Neuron (in vitro differentiated cells): Measurements from ENCODE around the gene GRB7.
"Not testable (repeated sequence)": the region's sequence is repeated elsewhere in the genome, so short reads cannot be mapped to it uniquely, and the experiment has no call there.

Experiments used
- H2AFZ ChIP-seq: one replicate; pipeline ENCODE4 v1.6.1; 2013; ENCODE audit warnings: low read depth, mild to moderate bottlenecking, inconsistent platforms, low read length, moderate library complexity
- H3K27me3 ChIP-seq: one replicate; pipeline ENCODE4 v1.6.1; 2013; ENCODE audit warnings: low read length; ENCODE audit not compliant: insufficient read depth
- H3K36me3 ChIP-seq: one replicate; pipeline ENCODE4 v1.6.1; 2013; ENCODE audit warnings: low read length; ENCODE audit not compliant: insufficient read depth
- H3K4me1 ChIP-seq: one replicate; pipeline ENCODE4 v1.6.1; 2013; ENCODE audit warnings: low read length; ENCODE audit not compliant: insufficient read depth
- H3K4me3 ChIP-seq: 2 replicates; pipeline ENCODE4 v1.5.1; 2013; ENCODE audit warnings: mild to moderate bottlenecking, low read length, moderate library complexity
- H3K9me3 ChIP-seq: one replicate; pipeline ENCODE4 v1.6.1; 2013; ENCODE audit warnings: low read length

GRB7 gene

DNA sequence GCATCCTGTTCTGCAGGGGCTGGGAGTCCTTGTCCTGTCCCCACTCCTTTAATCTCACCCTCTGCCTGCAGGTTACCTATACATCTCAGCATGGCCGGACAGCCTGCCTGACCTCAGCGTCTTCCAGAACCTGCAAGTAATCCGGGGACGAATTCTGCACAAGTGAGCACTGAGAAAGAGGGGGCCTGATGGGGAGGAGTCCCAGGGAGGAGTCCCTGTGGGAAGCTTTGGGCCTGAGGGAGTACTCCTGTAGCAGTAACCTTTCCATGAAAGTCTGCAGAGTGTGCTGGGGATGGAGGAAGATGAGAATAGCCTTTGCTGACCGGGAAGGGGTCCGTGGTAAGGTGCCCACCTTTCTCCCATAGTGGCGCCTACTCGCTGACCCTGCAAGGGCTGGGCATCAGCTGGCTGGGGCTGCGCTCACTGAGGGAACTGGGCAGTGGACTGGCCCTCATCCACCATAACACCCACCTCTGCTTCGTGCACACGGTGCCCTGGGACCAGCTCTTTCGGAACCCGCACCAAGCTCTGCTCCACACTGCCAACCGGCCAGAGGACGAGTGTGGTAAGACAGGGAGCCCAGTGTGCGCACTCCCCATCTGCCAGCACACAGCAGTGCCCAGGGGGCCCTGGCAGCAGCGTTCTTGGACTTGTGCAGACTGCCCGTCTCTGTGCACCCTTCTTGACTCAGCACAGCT, 22.2 kb upstream of the GRB7 start:
- Histone ChIP-seq H3K4me1 (no peaks in the 10 kb centered on the region), H3K4me3 (no peak overlapping the region), H3K36me3 (peaks cover 72% of the 10 kb centered on the region), H3K27me3 (no peaks in the 10 kb centered on the region), H2AFZ (no peak overlapping the region), H3K9me3 (no peaks in the 10 kb centered on the region)

DNA sequence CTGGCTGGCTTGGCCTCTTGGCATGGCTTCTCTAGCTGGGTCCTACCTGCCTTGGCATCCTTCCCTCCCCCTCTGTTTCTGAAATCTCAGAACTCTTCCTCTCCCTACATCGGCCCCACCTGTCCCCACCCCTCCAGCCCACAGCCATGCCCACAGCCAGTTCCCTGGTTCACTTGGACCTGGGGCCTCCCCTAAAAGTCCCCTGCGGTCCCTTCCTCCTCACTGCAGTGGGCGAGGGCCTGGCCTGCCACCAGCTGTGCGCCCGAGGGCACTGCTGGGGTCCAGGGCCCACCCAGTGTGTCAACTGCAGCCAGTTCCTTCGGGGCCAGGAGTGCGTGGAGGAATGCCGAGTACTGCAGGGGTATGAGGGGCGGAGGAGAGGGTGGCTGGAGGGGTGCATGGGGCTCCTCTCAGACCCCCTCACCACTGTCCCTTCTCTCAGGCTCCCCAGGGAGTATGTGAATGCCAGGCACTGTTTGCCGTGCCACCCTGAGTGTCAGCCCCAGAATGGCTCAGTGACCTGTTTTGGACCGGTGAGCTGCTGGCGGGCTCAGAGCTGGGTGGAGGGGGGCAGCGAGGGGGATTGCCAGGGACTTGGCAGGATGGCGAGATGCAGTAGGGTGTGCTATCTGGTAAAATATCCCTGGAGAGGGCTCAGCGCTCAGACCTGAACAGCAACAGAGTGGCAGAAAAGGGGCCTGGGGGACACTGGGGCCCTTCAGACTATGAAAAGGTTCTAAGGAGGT, 21.5 kb upstream of the GRB7 start:
- H3K9me3 ChIP-seq: no peaks in the 10 kb centered on the region
- no peak overlapping the region for H3K4me3 ChIP-seq
- H3K27me3 ChIP-seq: no peaks in the 10 kb centered on the region
- no peaks in the 10 kb centered on the region for H3K4me1 ChIP-seq
- H2AFZ ChIP-seq: no peak overlapping the region
- H3K36me3 ChIP-seq: peaks cover 71% of the 10 kb centered on the region

DNA sequence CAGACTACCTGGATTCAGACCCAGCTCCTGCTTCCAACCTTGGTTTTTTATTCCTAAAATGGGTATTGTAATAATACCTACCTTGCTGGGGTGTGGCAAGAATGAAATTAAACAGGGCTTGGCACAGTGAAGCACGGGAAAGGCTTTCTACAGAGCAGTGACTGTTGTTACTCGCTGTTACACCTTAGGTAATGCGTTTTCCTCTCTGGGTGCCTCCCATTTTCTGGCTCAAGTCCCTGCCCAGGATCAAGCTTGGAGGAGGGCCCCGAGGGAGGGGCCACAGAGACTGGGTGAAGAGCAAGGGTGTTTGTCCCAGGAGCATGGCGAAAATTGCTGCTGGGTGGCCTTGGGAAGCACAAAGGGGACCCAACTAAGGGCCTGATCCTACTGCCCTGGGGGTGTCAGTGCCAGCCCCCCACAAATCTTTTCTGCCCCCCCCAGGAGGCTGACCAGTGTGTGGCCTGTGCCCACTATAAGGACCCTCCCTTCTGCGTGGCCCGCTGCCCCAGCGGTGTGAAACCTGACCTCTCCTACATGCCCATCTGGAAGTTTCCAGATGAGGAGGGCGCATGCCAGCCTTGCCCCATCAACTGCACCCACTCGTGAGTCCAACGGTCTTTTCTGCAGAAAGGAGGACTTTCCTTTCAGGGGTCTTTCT, 20.7 kb upstream of the GRB7 start:
- Histone ChIP-seq H3K4me1 (no peaks in the 10 kb centered on the region), H3K36me3 (peaks cover 64% of the 10 kb centered on the region), H3K9me3 (no peaks in the 10 kb centered on the region), H2AFZ (no peak overlapping the region), H3K27me3 (no peaks in the 10 kb centered on the region), H3K4me3 (no peak overlapping the region)

DNA sequence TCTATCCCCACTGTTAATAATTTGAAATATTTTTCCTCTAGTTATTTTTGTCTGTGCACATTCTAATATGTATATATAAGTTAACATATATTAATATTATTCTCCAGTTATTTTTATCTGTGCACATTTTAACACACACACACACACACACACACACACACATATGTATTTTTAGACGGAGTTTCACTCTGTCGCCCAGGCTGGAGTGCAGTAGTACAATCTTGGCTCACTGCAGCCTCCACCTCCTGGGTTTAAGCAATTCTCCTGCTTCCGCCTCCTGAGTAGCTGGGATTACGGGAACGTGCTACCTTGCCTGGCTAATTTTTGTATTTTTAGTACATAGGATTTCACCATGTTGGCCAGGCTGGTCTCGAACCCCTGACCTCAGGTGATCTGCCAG, 20.1 kb upstream of the GRB7 start:
- Histone ChIP-seq H2AFZ (no peak overlapping the region), H3K9me3 (no peaks in the 10 kb centered on the region), H3K36me3 (peaks cover 62% of the 10 kb centered on the region), H3K4me3 (no peak overlapping the region), H3K27me3 (no peaks in the 10 kb centered on the region), H3K4me1 (no peaks in the 10 kb centered on the region)

DNA sequence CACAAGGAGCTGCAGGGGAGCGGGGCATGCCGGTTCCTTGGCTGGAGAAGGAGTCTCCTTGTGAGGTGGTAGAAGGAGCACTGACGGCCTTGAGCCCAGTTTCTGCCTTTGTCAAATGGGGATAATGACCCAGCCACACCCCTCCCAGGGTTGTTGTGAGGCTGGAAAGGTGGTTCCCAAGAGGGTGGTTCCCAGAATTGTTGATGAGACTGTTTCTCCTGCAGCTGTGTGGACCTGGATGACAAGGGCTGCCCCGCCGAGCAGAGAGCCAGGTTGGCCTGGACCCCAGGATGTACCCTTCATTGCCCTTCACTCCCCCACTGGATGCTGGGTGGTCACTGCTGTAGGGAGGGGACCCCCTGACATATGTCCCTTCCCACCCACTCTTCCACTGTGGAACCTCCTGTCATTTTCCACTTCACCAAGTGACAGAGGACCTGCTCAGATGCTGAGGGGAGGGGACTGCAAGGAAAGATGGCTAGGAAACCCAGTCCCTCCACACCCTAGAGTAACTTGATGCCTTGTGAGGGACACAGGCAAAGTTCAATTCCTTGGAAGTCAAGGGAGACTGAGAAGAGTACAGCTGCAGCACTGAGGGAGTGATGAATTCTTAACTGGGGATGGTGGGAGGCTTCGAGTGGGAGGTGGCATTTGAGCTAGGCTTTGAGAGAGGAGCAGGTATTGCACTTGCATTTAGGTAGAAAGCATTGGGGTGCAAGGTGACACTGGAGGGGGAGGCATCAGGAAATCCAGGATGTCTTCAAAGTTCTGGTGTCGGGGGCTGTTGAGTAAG, 18.0 kb upstream of the GRB7 start:
- H3K4me3 ChIP-seq: no peak overlapping the region
- H3K4me1 ChIP-seq: no peaks in the 10 kb centered on the region
- H3K36me3 ChIP-seq: peaks cover 71% of the 10 kb centered on the region
- no peaks in the 10 kb centered on the region for H3K27me3 ChIP-seq
- no peak overlapping the region for H2AFZ ChIP-seq
- H3K9me3 ChIP-seq: no peaks in the 10 kb centered on the region

DNA sequence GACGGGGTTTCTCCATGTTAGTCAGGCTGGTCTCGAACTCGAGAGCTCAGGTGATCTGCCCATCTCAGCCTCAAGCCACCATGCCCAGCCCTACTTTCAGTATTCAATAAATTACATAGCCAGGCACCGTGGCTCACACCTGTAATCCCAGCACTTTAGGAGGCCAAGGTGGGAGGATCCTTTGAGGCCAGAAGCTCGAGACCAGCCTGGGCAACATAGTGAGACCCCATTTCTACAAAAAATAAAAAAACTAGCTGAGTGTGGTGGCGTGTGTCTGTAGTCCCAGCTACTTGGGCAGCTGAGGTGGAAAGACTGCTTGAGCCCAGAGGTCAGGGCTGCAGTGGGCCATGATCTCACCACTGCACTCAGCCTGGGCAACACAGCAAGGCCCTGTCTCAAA, 15.6 kb upstream of the GRB7 start:
- no peak overlapping the region for H3K4me3 ChIP-seq
- H3K4me1 ChIP-seq: no peaks in the 10 kb centered on the region
- no peaks in the 10 kb centered on the region for H3K9me3 ChIP-seq
- no peak overlapping the region for H2AFZ ChIP-seq
- peaks cover 71% of the 10 kb centered on the region for H3K36me3 ChIP-seq
- no peaks in the 10 kb centered on the region for H3K27me3 ChIP-seq

DNA sequence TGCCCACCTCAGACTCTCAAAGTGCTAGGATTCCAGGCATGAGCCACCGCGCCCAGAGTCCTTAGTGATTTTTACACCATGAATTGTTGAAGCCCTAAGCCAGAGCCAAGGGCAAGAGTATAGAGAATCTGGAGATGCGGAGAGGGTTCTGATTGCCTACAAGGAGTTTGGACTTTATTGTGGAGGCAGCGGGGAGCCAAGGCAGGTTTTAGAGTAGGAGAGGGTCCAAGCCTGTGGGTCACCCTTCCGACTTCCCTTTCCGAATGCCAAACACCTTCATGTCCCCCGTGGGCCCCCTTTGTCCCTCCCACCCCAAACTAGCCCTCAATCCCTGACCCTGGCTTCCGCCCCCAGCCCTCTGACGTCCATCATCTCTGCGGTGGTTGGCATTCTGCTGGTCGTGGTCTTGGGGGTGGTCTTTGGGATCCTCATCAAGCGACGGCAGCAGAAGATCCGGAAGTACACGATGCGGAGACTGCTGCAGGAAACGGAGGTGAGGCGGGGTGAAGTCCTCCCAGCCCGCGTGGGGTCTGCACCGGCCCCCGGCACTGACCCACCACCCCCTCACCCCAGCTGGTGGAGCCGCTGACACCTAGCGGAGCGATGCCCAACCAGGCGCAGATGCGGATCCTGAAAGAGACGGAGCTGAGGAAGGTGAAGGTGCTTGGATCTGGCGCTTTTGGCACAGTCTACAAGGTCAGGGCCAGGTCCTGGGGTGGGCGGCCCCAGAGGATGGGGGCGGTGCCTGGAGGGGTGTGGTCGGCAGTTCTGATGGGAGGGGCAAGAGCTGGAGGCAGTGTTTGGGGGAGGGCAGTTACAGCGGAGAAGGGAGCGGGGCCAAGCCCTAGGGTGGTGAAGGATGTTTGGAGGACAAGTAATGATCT, 14.5 kb upstream of the GRB7 start:
- no peaks in the 10 kb centered on the region for H3K9me3 ChIP-seq
- no peaks in the 10 kb centered on the region for H3K27me3 ChIP-seq
- no peak overlapping the region for H3K4me3 ChIP-seq
- H2AFZ ChIP-seq: no peak overlapping the region
- H3K4me1 ChIP-seq: no peaks in the 10 kb centered on the region
- H3K36me3 ChIP-seq: peaks cover 74% of the 10 kb centered on the region

DNA sequence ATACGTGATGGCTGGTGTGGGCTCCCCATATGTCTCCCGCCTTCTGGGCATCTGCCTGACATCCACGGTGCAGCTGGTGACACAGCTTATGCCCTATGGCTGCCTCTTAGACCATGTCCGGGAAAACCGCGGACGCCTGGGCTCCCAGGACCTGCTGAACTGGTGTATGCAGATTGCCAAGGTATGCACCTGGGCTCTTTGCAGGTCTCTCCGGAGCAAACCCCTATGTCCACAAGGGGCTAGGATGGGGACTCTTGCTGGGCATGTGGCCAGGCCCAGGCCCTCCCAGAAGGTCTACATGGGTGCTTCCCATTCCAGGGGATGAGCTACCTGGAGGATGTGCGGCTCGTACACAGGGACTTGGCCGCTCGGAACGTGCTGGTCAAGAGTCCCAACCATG, 13.0 kb upstream of the GRB7 start:
- Histone ChIP-seq H3K36me3 (peaks cover 65% of the 10 kb centered on the region), H3K4me1 (peaks cover 1% of the 10 kb centered on the region), H2AFZ (no peak overlapping the region), H3K27me3 (no peaks in the 10 kb centered on the region), H3K4me3 (no peak overlapping the region), H3K9me3 (no peaks in the 10 kb centered on the region)

DNA sequence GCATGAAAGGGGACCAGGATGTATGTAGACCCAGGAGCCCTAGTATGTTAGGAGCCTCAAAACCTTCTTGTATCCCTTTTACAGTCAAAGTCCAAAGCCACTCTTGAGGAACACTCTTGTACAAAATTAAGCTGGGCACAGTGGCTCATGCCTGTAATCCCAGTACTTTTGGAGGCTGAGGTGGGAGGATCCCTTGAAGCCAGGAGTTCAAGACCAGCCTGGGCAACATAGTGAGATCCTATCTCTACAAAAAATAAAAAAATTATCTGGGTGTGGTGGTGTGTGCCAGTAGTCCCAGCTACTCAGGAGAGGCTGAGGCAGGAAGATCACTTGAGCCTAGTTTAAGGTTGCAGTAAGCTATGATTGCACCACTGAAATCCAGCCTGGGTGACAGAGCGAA, 11.8 kb upstream of the GRB7 start:
- not testable (repeated sequence) for H3K9me3 ChIP-seq, H2AFZ ChIP-seq, H3K4me3 ChIP-seq, H3K4me1 ChIP-seq, H3K27me3 ChIP-seq
- H3K36me3 ChIP-seq: peaks cover 55% of the 10 kb centered on the region

DNA sequence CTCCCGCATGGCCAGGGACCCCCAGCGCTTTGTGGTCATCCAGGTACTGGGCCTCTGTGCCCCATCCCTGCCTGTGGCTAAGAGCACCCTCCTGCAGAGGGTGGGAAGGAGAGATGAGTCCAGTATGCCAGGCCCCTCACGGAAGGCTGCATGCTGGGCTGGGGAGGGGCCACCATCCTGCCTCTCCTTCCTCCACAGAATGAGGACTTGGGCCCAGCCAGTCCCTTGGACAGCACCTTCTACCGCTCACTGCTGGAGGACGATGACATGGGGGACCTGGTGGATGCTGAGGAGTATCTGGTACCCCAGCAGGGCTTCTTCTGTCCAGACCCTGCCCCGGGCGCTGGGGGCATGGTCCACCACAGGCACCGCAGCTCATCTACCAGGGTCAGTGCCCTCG, 11.1 kb upstream of the GRB7 start:
- Histone ChIP-seq H3K27me3 (no peaks in the 10 kb centered on the region), H3K36me3 (peaks cover 55% of the 10 kb centered on the region), H3K4me1 (peaks cover 4% of the 10 kb centered on the region)

DNA sequence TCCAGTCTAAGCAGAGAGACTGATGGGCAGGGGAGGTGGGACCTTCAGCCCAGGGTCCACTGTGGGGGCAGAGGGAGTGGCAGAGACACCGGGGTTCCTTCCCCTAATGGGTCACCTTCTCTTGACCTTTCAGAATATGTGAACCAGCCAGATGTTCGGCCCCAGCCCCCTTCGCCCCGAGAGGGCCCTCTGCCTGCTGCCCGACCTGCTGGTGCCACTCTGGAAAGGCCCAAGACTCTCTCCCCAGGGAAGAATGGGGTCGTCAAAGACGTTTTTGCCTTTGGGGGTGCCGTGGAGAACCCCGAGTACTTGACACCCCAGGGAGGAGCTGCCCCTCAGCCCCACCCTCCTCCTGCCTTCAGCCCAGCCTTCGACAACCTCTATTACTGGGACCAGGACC, 10.2 kb upstream of the GRB7 start:
- H3K4me3 ChIP-seq: no peak overlapping the region
- no peaks in the 10 kb centered on the region for H3K9me3 ChIP-seq
- no peak overlapping the region for H2AFZ ChIP-seq
- H3K36me3 ChIP-seq: peaks cover 50% of the 10 kb centered on the region
- H3K4me1 ChIP-seq: peaks cover 4% of the 10 kb centered on the region
- H3K27me3 ChIP-seq: no peaks in the 10 kb centered on the region

More for the DNA sequence above, 11.1 kb upstream of the GRB7 start:
- Histone ChIP-seq H3K9me3 (no peaks in the 10 kb centered on the region), H2AFZ (no peak overlapping the region), H3K4me3 (no peak overlapping the region)

DNA sequence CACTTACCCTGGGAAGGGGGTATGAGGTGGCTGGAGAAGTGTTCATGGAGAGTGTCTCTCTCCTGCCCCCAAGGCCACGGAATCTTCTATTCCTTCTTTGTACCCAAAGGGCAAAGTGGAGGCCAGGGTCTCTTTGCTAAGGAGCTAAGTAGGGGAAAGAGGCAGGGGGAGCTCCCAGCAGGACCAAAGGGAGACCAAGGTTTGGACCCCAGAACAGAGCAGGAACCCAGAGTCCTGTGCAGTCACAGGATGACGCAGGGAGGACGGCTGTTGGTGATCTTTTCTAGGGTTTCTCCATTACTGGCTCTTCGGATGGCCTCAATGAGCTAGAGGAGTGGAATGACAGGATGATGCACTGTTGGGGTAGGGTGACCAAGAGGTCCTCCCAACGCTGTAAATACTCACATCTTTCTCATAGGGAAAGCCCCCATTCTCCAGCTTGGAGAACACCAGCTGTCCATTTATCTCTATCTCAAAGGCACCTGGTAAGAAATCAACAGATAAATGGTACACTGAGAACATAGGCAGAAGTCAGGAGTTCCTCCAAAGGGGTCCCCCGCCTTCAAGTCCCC, 8.4 kb upstream of the GRB7 start:
- peak overlapping the region; percentile 80 for H3K4me3 ChIP-seq
- H3K27me3 ChIP-seq: no peaks in the 10 kb centered on the region
- H2AFZ ChIP-seq: no peak overlapping the region
- peaks cover 38% of the 10 kb centered on the region for H3K36me3 ChIP-seq
- no peaks in the 10 kb centered on the region for H3K9me3 ChIP-seq
- H3K4me1 ChIP-seq: peaks cover 4% of the 10 kb centered on the region
